Suprapubic skin (tissue), 4 donors: ENCODE data around the gene TCF21.

Experiments used
- EP300 ChIP-seq: sonication (generic); formaldehyde crosslinking; IDR thresholded peaks from one replicate; pipeline ENCODE4 v1.6.1; 2017; ENCODE audit warnings: antibody characterized with exemption
- POLR2A ChIP-seq, 2 donors: fragments of 450-650 bp; IDR thresholded peaks; one replicate each; pipeline ENCODE4 v1.6.1; 2017; ENCODE audit warnings: antibody characterized with exemption in 2 of 2, mild to moderate bottlenecking in 2 of 2, moderate library complexity in 2 of 2
- POLR2AphosphoS5 ChIP-seq, 3 donors: sonication (generic); formaldehyde crosslinking; IDR thresholded peaks; one replicate each; pipeline ENCODE4 v1.6.1; 2017; ENCODE audit warnings: antibody characterized with exemption in 3 of 3
- TF ChIP-seq, protein P1 (sequence below), 2 donors: fragments of 200-600 bp in 1 of 2; fragments of 450-650 bp in 1 of 2; sonication (generic) in 1 of 2; IDR thresholded peaks; one replicate each; pipeline ENCODE4 v1.5.1; 2016 to 2019; ENCODE audit warnings: antibody characterized with exemption in 2 of 2, mild to moderate bottlenecking in 1 of 2, moderate library complexity in 1 of 2

DNA sequence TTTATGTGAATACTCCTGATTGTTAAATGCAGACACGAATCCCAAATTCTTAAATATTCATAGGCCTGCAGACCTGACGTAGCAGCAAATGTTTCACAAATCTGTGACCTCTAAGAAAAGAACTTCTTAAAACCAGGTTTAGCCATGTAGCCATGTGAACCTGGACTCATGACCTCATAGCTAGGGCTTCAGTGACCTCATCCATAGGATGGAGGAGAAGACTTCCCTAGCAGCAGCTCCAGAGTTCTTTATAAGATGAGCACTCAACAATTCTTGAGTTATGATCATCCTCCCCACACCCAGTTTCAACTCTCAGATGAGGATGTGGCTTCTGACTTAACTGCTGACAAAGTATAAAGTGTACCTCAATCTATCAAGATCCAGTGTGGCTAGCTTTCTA lies 45.8 kb upstream of the TCF21 start:
- TF ChIP-seq, protein P1, sequence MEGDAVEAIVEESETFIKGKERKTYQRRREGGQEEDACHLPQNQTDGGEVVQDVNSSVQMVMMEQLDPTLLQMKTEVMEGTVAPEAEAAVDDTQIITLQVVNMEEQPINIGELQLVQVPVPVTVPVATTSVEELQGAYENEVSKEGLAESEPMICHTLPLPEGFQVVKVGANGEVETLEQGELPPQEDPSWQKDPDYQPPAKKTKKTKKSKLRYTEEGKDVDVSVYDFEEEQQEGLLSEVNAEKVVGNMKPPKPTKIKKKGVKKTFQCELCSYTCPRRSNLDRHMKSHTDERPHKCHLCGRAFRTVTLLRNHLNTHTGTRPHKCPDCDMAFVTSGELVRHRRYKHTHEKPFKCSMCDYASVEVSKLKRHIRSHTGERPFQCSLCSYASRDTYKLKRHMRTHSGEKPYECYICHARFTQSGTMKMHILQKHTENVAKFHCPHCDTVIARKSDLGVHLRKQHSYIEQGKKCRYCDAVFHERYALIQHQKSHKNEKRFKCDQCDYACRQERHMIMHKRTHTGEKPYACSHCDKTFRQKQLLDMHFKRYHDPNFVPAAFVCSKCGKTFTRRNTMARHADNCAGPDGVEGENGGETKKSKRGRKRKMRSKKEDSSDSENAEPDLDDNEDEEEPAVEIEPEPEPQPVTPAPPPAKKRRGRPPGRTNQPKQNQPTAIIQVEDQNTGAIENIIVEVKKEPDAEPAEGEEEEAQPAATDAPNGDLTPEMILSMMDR (IDR thresholded peaks at IDR 0.05), result no peak
- no peak for TF ChIP-seq POLR2A (IDR thresholded peaks at IDR 0.05)
- TF ChIP-seq POLR2AphosphoS5 (IDR thresholded peaks at IDR 0.05), result no peak
- TF ChIP-seq EP300, result no peak
